ENCODE measurements around the gene TLCD1. TPM values are rescaled to one million over a fixed set of nuclear protein-coding genes. Genes with fewer than 3 reads are reported as not detected.
A peak's percentile ranks its signal among the peaks of the same experiment; 100 is the strongest.

TLCD1 gene, protein sequence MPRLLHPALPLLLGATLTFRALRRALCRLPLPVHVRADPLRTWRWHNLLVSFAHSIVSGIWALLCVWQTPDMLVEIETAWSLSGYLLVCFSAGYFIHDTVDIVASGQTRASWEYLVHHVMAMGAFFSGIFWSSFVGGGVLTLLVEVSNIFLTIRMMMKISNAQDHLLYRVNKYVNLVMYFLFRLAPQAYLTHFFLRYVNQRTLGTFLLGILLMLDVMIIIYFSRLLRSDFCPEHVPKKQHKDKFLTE
- 8.0 and 8.2 TPM in 2 replicates for total RNA-seq

DNA sequence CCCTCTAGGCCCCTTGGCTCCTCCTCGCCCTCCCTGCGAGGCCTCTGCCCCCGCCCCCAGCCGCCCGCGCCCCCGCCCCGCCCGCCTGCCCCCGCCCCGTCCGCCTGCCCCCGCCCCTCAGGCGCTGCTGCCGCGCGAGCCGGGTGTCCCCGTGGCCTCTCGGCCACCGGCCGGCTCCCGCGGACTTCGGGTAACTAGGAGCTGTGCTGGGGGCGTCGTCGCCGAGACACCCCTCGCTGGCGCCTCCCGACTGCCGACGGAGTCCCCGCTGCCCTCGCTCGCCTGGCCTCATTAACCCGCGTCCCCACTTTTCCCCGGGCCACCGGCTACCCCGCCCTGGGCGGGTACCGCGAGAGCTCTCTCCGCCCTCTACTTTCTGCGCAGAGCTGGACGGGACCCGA lies at the start of gene TLCD1:
Gene TLCD1 (minus strand): TSS at position 8 of the 401 bp plus-strand sequence. CDS start 136 bp downstream, outside the sequence.
- DNase-seq (ENCODE audit: low spot score) = peak; percentile 80
- H3K36me3 Mint-ChIP-seq (ENCODE audit: low read depth) = peaks cover 45% of the 10 kb centered on the region
- H3K27me3 Mint-ChIP-seq (ENCODE audit: low read depth) = no peaks in the 10 kb centered on the region
- intact Hi-C loops (cut with micrococcal nuclease) = loop anchor here (2.0 to 10.0 kb wide), 5 partner anchors 116 to 859 kb away; partner anchors contain the start of genes DHRS13, FAM222B and GIT1
- peaks cover 48% of the 10 kb centered on the region for H3K4me1 Mint-ChIP-seq (ENCODE audit: low read depth)
- H3K4me3 Mint-ChIP-seq (ENCODE audit: low read depth) = peak within 1 kb of the TSS; percentile 97
- peak within 1 kb of the TSS; percentile 99 for H3K27ac Mint-ChIP-seq
- no peaks in the 10 kb centered on the region for H3K9me3 Mint-ChIP-seq

DNA sequence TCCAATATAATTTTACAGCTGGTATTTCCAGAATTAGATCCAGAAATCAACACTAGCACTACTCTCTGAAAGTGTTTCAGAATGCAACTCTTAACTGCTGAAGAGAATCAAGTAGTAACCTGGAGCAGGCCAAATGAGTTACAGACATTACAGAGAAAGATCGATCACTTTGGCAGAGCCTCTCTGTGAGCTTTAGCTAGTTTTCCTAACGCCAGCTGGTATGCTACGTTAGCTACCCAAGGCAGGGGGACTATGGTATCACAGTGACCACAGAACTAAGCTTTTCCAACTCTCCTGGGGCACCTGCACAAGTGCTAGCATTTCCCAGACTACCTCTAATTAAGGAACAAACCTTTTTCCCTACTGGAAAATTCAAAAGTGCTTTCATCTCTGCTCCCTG lies 48.2 kb upstream of the TLCD1 start:
- Mint-ChIP-seq H3K27ac (no peak overlapping the region), H3K9me3 (no peaks in the 10 kb centered on the region), H3K36me3 (ENCODE audit: low read depth) (peaks cover 17% of the 10 kb centered on the region), H3K27me3 (ENCODE audit: low read depth) (no peaks in the 10 kb centered on the region), H3K4me3 (ENCODE audit: low read depth) (no peak overlapping the region), H3K4me1 (ENCODE audit: low read depth) (peaks cover 21% of the 10 kb centered on the region)
- intact Hi-C loops (cut with micrococcal nuclease) = no loop called here
- DNase-seq (ENCODE audit: low spot score) = no peak

DNA sequence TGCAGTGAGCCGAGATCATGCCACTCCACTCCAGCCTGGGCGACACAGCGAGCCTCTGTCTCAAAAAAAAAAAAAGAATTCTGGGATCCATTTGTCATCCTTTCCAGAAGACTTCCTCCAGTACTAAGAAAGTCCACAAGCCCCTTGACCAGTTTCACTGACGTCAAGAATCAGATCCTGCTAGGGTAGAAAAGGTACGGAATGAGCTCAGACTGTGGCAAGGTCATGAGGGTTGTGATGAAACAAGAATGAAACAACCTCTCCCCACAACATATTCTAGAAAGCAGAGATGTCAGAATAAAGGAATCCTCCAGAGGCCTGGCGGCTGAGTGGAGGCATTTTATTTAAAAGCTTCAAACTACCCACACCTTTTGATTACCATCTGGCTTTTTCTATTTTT lies 47.7 kb upstream of the TLCD1 start:
- Mint-ChIP-seq H3K4me3 (ENCODE audit: low read depth) (no peak overlapping the region), H3K4me1 (ENCODE audit: low read depth) (peaks cover 17% of the 10 kb centered on the region), H3K36me3 (ENCODE audit: low read depth) (peaks cover 12% of the 10 kb centered on the region), H3K27me3 (ENCODE audit: low read depth) (no peaks in the 10 kb centered on the region), H3K9me3 (no peaks in the 10 kb centered on the region), H3K27ac (no peak overlapping the region)
- intact Hi-C loops (cut with micrococcal nuclease) = no loop called here
- no peak for DNase-seq (ENCODE audit: low spot score)

GRCh38 chr17:28765038-28765437 lies 39.0 kb upstream of the TLCD1 start:
- no peak overlapping the region for H3K27ac Mint-ChIP-seq
- no peaks in the 10 kb centered on the region for H3K27me3 Mint-ChIP-seq (ENCODE audit: low read depth)
- peaks cover 33% of the 10 kb centered on the region for H3K36me3 Mint-ChIP-seq (ENCODE audit: low read depth)
- no peak for DNase-seq (ENCODE audit: low spot score)
- H3K4me1 Mint-ChIP-seq (ENCODE audit: low read depth) = peaks cover 13% of the 10 kb centered on the region
- no peak overlapping the region for H3K4me3 Mint-ChIP-seq (ENCODE audit: low read depth)
- intact Hi-C loops (cut with micrococcal nuclease) = no loop called here
- H3K9me3 Mint-ChIP-seq = no peaks in the 10 kb centered on the region

- H3K4me3 Mint-ChIP-seq (ENCODE audit: low read depth) = no peak overlapping the region
- peaks cover 13% of the 10 kb centered on the region for H3K4me1 Mint-ChIP-seq (ENCODE audit: low read depth)
- peak; percentile 60 for DNase-seq (ENCODE audit: low spot score)
- intact Hi-C loops (cut with micrococcal nuclease) = loop anchor here (1.0 to 5.0 kb wide), 4 partner anchors 48 to 152 kb away; partner anchors contain the start of genes DHRS13 and FAM222B
- H3K9me3 Mint-ChIP-seq = no peaks in the 10 kb centered on the region
- H3K36me3 Mint-ChIP-seq (ENCODE audit: low read depth) = peaks cover 36% of the 10 kb centered on the region
- H3K27me3 Mint-ChIP-seq (ENCODE audit: low read depth) = no peaks in the 10 kb centered on the region
- H3K27ac Mint-ChIP-seq = no peak overlapping the region
Measured at GRCh38 chr17:28763804-28764266, 37.8 kb upstream of the TLCD1 start.

DNA sequence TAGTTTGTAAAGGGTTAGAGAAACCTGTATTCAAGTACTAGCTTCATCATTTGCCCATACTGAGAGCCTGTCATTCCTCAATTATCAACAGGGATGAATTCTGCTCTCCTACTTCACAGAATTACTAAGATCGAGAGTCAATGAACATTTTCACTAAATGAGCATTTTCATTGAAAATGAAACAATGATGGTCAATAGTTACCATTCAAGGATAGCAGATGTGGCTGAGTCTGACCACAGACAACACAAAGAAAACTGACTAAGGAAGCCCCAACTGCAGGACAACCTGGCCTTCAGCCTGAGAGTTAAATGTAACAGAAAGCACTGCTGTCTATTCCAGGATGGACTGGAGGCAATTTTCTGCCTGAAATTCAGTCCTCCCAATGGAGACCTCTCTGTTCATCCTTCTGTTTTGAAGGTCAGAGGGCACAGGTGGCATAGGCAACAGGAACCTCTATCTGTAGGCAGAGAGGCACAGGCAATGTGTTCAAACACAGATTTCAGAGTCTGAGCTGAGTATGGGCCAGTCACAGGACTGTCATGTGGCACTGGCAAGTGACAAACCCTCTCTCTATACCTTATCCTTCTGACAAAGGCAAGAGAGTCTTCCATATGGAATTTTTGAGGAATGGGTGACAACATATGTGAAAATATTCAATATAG lies 37.2 kb upstream of the TLCD1 start:
- intact Hi-C loops (cut with micrococcal nuclease) = loop anchor here (1.0 to 5.0 kb wide), 4 partner anchors 49 to 153 kb away; partner anchors contain the start of genes DHRS13 and FAM222B
- Mint-ChIP-seq H3K36me3 (ENCODE audit: low read depth) (peaks cover 37% of the 10 kb centered on the region), H3K27ac (peak overlapping the region; percentile 24), H3K9me3 (no peaks in the 10 kb centered on the region), H3K4me1 (ENCODE audit: low read depth) (peaks cover 13% of the 10 kb centered on the region), H3K27me3 (ENCODE audit: low read depth) (no peaks in the 10 kb centered on the region), H3K4me3 (ENCODE audit: low read depth) (no peak overlapping the region)
- no peak for DNase-seq (ENCODE audit: low spot score)

GRCh38 chr17:28760601-28761562 lies 34.8 kb upstream of the TLCD1 start:
- Mint-ChIP-seq H3K4me1 (ENCODE audit: low read depth) (peaks cover 11% of the 10 kb centered on the region), H3K4me3 (ENCODE audit: low read depth) (no peak overlapping the region), H3K27me3 (ENCODE audit: low read depth) (no peaks in the 10 kb centered on the region), H3K36me3 (ENCODE audit: low read depth) (peaks cover 48% of the 10 kb centered on the region), H3K9me3 (no peaks in the 10 kb centered on the region), H3K27ac (no peak overlapping the region)
- DNase-seq (ENCODE audit: low spot score) = no peak
- intact Hi-C loops (cut with micrococcal nuclease) = loop anchor here (5.0 kb wide), 2 partner anchors 51 to 81 kb away; partner anchors contain the start of gene FAM222B

DNA sequence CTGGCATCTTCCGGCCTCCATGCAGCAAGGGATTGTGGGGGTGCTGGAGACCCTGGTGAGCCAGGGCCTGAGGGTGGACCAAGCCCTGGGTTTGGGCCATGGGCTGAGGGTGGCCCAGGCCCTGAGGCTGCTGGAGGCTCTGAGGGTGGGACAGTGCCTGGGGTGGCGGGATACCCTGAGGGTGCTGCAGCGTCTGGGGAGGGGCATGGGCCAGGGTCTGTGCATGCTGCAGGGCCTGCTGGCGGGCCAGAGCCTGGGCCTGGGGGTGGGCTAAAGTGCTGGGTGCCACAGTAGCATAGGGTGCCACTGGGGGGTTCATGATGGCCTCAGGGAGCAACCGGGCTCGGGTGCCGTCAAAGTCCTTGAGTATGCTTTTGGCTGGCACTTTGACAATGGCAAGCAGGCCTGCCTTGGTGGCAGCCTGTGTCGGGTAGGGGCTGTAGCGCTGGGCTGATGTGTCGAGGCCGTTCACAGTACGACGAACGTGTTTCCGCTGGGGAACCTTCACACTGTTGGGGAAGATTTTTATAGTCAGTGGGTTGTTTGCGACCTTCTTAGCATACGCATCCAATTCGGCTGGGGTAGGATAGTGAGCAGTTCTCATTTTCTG lies 33.3 kb upstream of the TLCD1 start:
- Mint-ChIP-seq H3K4me3 (ENCODE audit: low read depth) (no peak overlapping the region), H3K9me3 (no peaks in the 10 kb centered on the region), H3K36me3 (ENCODE audit: low read depth) (peaks cover 42% of the 10 kb centered on the region), H3K4me1 (ENCODE audit: low read depth) (peaks cover 7% of the 10 kb centered on the region), H3K27ac (no peak overlapping the region), H3K27me3 (ENCODE audit: low read depth) (no peaks in the 10 kb centered on the region)
- intact Hi-C loops (cut with micrococcal nuclease) = no loop called here
- no peak for DNase-seq (ENCODE audit: low spot score)

- Mint-ChIP-seq H3K4me3 (ENCODE audit: low read depth) (no peak overlapping the region), H3K27me3 (ENCODE audit: low read depth) (no peaks in the 10 kb centered on the region), H3K27ac (no peak overlapping the region), H3K36me3 (ENCODE audit: low read depth) (peaks cover 39% of the 10 kb centered on the region), H3K9me3 (no peaks in the 10 kb centered on the region), H3K4me1 (ENCODE audit: low read depth) (peaks cover 4% of the 10 kb centered on the region)
- DNase-seq (ENCODE audit: low spot score) = no peak
- intact Hi-C loops (cut with micrococcal nuclease) = no loop called here
Measured at GRCh38 chr17:28758411-28759121, 32.5 kb upstream of the TLCD1 start.

- no peaks in the 10 kb centered on the region for H3K27me3 Mint-ChIP-seq (ENCODE audit: low read depth)
- intact Hi-C loops (cut with micrococcal nuclease) = no loop called here
- H3K4me3 Mint-ChIP-seq (ENCODE audit: low read depth) = no peak overlapping the region
- no peak overlapping the region for H3K27ac Mint-ChIP-seq
- H3K9me3 Mint-ChIP-seq = no peaks in the 10 kb centered on the region
- H3K4me1 Mint-ChIP-seq (ENCODE audit: low read depth) = peaks cover 3% of the 10 kb centered on the region
- no peak for DNase-seq (ENCODE audit: low spot score)
- H3K36me3 Mint-ChIP-seq (ENCODE audit: low read depth) = peaks cover 43% of the 10 kb centered on the region
Measured at GRCh38 chr17:28756049-28756804, 30.2 kb upstream of the TLCD1 start.

DNA sequence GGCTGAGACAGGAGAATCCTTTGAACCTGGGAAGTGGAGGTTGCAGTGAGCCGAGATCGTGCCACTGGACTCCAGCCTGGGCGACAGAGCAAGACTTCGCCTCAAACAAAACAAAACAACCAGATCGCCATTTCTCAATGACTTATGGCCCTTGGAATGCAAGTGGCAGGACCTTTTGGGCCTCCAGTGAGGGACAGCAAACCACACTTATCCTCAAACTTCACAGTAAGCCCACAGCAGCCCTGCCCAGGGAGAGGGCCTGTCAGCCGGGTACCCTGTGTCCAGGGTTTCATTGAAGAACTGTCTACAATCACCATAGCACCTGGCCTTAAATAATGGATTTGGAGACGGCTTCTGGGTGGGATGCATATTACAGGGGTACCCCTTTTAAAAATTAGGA lies 29.5 kb upstream of the TLCD1 start:
- H3K9me3 Mint-ChIP-seq = no peaks in the 10 kb centered on the region
- no peak overlapping the region for H3K27ac Mint-ChIP-seq
- H3K27me3 Mint-ChIP-seq (ENCODE audit: low read depth) = no peaks in the 10 kb centered on the region
- H3K4me1 Mint-ChIP-seq (ENCODE audit: low read depth) = peaks cover 3% of the 10 kb centered on the region
- peaks cover 44% of the 10 kb centered on the region for H3K36me3 Mint-ChIP-seq (ENCODE audit: low read depth)
- no peak overlapping the region for H3K4me3 Mint-ChIP-seq (ENCODE audit: low read depth)
- no peak for DNase-seq (ENCODE audit: low spot score)
- intact Hi-C loops (cut with micrococcal nuclease) = no loop called here

Data from activated T-helper 2 cell treated with anti-CD3 and anti-CD28 coated beads, Interferon-gamma antibody, Interleukin-2, Interleukin-4, amounts not matched to agents 10 μg/mL and 5 μg/mL and 100 μg/mL, durations not matched to agents 14 hours and 24 hours and 36 hours (primary cell).